ENCODE results near the gene MAG. TPM values are rescaled to one million over a fixed set of nuclear protein-coding genes. Genes with fewer than 3 reads are reported as not detected.

MAG gene
- polyA plus RNA-seq, 1 donor, result 3.5 TPM

GRCh38 chr19:35317464-35318043, 25.6 kb downstream of the MAG start:
- no peak for DNase-seq

- DNase-seq, result no peak
Measured at GRCh38 chr19:35318679-35319448, 26.9 kb downstream of the MAG start.

- no peak for DNase-seq
Measured at GRCh38 chr19:35320065-35320713, 28.2 kb downstream of the MAG start.

- no peak for DNase-seq
Measured at GRCh38 chr19:35321291-35321690, 29.3 kb downstream of the MAG start.

- no peak for DNase-seq
Measured at GRCh38 chr19:35322014-35322413, 30.1 kb downstream of the MAG start.

- no peak for DNase-seq
Measured at GRCh38 chr19:35327642-35328041, 35.7 kb downstream of the MAG start.

- no peak for DNase-seq
Measured at GRCh38 chr19:35328851-35329285, 36.9 kb downstream of the MAG start, which contains the start of gene CD22. TSS of gene CD22 (plus strand) at chr19:35329187. CDS start at chr19:35332041, 2,854 bp downstream.

- no peak for DNase-seq
Measured at GRCh38 chr19:35329323-35329722, 37.4 kb downstream of the MAG start.

- no peak for DNase-seq
Measured at GRCh38 chr19:35330475-35330874, 38.5 kb downstream of the MAG start.

GRCh38 chr19:35331551-35332214, 39.7 kb downstream of the MAG start:
- no peak for DNase-seq

GRCh38 chr19:35332817-35333216, 40.9 kb downstream of the MAG start:
- DNase-seq, result no peak

GRCh38 chr19:35334144-35334753, 42.3 kb downstream of the MAG start:
- DNase-seq, result no peak

- DNase-seq, result no peak
Measured at GRCh38 chr19:35336166-35336955, 44.4 kb downstream of the MAG start.

GRCh38 chr19:35337097-35337983, 45.4 kb downstream of the MAG start:
- no peak for DNase-seq

GRCh38 chr19:35337984-35338296, 46.0 kb downstream of the MAG start:
- DNase-seq, result no peak

- no peak for DNase-seq
Measured at GRCh38 chr19:35340431-35340830, 48.5 kb downstream of the MAG start.

- no peak for DNase-seq
Measured at GRCh38 chr19:35341006-35341405, 49.0 kb downstream of the MAG start.

- no peak for DNase-seq
Measured at GRCh38 chr19:35341565-35342225, 49.7 kb downstream of the MAG start.

GRCh38 chr19:35342430-35342829, 50.5 kb downstream of the MAG start:
- no peak for DNase-seq

GRCh38 chr19:35344511-35345031, 52.6 kb downstream of the MAG start:
- no peak for DNase-seq
